Left cardiac atrium (tissue), 4 donors: Measurements from ENCODE around the gene GOT2. TPM values are rescaled to one million over a fixed set of nuclear protein-coding genes. Genes with fewer than 3 reads are reported as not detected.
"Not testable (repeated sequence)": the region's sequence is repeated elsewhere in the genome, so short reads cannot be mapped to it uniquely, and the experiment has no call there.

ENCODE experiments used
- ATAC-seq, 2 donors: fragments of 200-7000 bp; cut with Tn5 transposase; one replicate each; pipeline ENCODE4 v1.9.1; 2020; ENCODE audit warnings: mild to moderate bottlenecking in 2 of 2, moderate library complexity in 2 of 2
- DNase-seq: peaks from one replicate; pipeline ENCODE4 v3.0.0-alpha.2; 2020
- intact Hi-C, 2 donors: fragments of 100-400 bp; cut with DNase I; formaldehyde crosslinking; loops; one replicate each; pipeline versions ENCODE4 v1.14.1 to v1.15.1; 2022 to 2023
- long read RNA-seq: library from polyadenylated mRNA; unstranded; transcript quantifications from one replicate; pipeline ENCODE4 v2.0.0, GENCODE V29; 2021
- total RNA-seq, 2 donors: library from RNA; stranded (reverse); fragmentation: NEBNext Ultra II Directional; extraction: Animal tissue kit (Norgen Biotek cat#: 25700); gene quantifications; one replicate each; pipeline ENCODE4 v1.2.1, GENCODE V29; 2021
- donor health status: DM: no; HTN: yes; CAD: no.
- donor health status: DM: no; HTN: yes; CAD: no; lungs with severe emphysema.
- donor health status: DM: yes; HTN: yes; CAD: no.
- donor health status: Dilated cardiomyopathy.

Gene GOT2
- 100 to 1,000 TPM; 270 TPM for total RNA-seq
- long read RNA-seq, transcript GOT2-201 (10 exons, 2,462 nt) = major isoform, 704 of 748 reads
- long read RNA-seq, partial matches to known transcripts = 33 of 748 reads
- long read RNA-seq, other reads (novel, unspliced or antisense) = 10 of 748 reads

GRCh38 chr16:58733671-58734458 is at the start of gene GOT2:
Gene GOT2 (minus strand): TSS chr16:58734316. CDS start chr16:58734228, 88 bp downstream.
- peak; percentile 87 for DNase-seq
- peak; percentile 96 to 99 for ATAC-seq
- intact Hi-C loops = loop anchor here in 1 of 2 donors (10.0 kb wide), 1 partner anchor 49 kb away; the partner anchor contains the start of gene SLC38A7

GRCh38 chr16:58779291-58779690 is 45.2 kb upstream of the GOT2 start:
- ATAC-seq, DNase-seq, intact Hi-C loops: not testable (repeated sequence)

GRCh38 chr16:58773870-58774269 is 39.8 kb upstream of the GOT2 start:
- intact Hi-C loops = no loop called here
- ATAC-seq = no peak
- no peak for DNase-seq

GRCh38 chr16:58768145-58768544 is 34.0 kb upstream of the GOT2 start:
- DNase-seq = no peak
- intact Hi-C loops = no loop called here
- ATAC-seq = no peak

- intact Hi-C loops = no loop called here
- DNase-seq (no peak), ATAC-seq (no peak)
Measured at GRCh38 chr16:58767581-58767980, 33.5 kb upstream of the GOT2 start.

GRCh38 chr16:58756650-58757332 is 22.7 kb upstream of the GOT2 start:
- DNase-seq (no peak), ATAC-seq (no peak)
- intact Hi-C loops = loop anchor here (1.0 to 5.0 kb wide), 2 partner anchors 78 to 79 kb away; no protein-coding TSS in a partner anchor

GRCh38 chr16:58755989-58756649 is 22.0 kb upstream of the GOT2 start:
- intact Hi-C loops = loop anchor here in 1 of 2 donors (5.0 kb wide), 1 partner anchor 79 kb away; no protein-coding TSS in a partner anchor
- DNase-seq (peak; percentile 75), ATAC-seq (peak; percentile 93 to 96)

GRCh38 chr16:58753711-58754134 is 19.6 kb upstream of the GOT2 start:
- ATAC-seq (no peak), DNase-seq (no peak)
- intact Hi-C loops = no loop called here

- intact Hi-C loops = no loop called here
Measured at GRCh38 chr16:58744497-58744896, 10.4 kb upstream of the GOT2 start.

GRCh38 chr16:58741976-58742375 is 7.9 kb upstream of the GOT2 start:
- intact Hi-C loops = no loop called here
- no peak for DNase-seq
- ATAC-seq = no peak

More at GRCh38 chr16:58744497-58744896, 10.4 kb upstream of the GOT2 start:
- DNase-seq (no peak), ATAC-seq (no peak)

- DNase-seq (no peak), ATAC-seq (no peak)
- intact Hi-C loops = no loop called here
Measured at GRCh38 chr16:58741166-58741565, 7.0 kb upstream of the GOT2 start.

GRCh38 chr16:58738672-58739296 is 4.7 kb upstream of the GOT2 start:
- intact Hi-C loops = loop anchor here in 1 of 2 donors (10.0 kb wide), 1 partner anchor 54 kb away; the partner anchor contains the start of gene SLC38A7
- DNase-seq (no peak), ATAC-seq (no peak)

- not testable (repeated sequence) for DNase-seq, ATAC-seq
- intact Hi-C loops = loop anchor here in 1 of 2 donors (10.0 kb wide), 1 partner anchor 52 kb away; the partner anchor contains the start of gene SLC38A7
Measured at GRCh38 chr16:58736341-58736740, 2.2 kb upstream of the GOT2 start.

GRCh38 chr16:58734459-58734787 is 307 bp upstream of the GOT2 start:
- ATAC-seq = no peak
- intact Hi-C loops = loop anchor here in 1 of 2 donors (10.0 kb wide), 1 partner anchor 50 kb away; the partner anchor contains the start of gene SLC38A7
- DNase-seq = no peak

- no peak for DNase-seq
- ATAC-seq = peak; percentile 11 to 32
- intact Hi-C loops = loop anchor here in 1 of 2 donors (10.0 kb wide), 1 partner anchor 48 kb away; the partner anchor contains the start of gene SLC38A7
Measured at GRCh38 chr16:58733248-58733670, 857 bp downstream of the GOT2 start.

- intact Hi-C loops = loop anchor here in 1 of 2 donors (10.0 kb wide), 1 partner anchor 48 kb away; the partner anchor contains the start of gene SLC38A7
- no peak for DNase-seq
- no peak for ATAC-seq
Measured at GRCh38 chr16:58732545-58733247, 1.4 kb downstream of the GOT2 start.

GRCh38 chr16:58730724-58731370 is 3.3 kb downstream of the GOT2 start:
- DNase-seq (no peak), ATAC-seq (no peak)
- intact Hi-C loops = loop anchor here in 1 of 2 donors (10.0 kb wide), 1 partner anchor 46 kb away; the partner anchor contains the start of gene SLC38A7
